Stimulated activated naive CD8-positive, alpha-beta T cell treated with anti-CD3 and anti-CD28 coated beads, Interleukin-15, Interleukin-2, amounts not matched to agents 100 ng/mL and 50 ng/mL, for 24 hours (primary cell): ENCODE results near the gene FAM204A.

ENCODE experiments used
- H3K27ac Mint-ChIP-seq: one replicate; pipeline ENCODE4 v1.8.0; 2021; ENCODE audit warnings: mild to moderate bottlenecking, mixed read lengths
- H3K27me3 Mint-ChIP-seq: one replicate; pipeline ENCODE4 v1.8.0; 2021; ENCODE audit warnings: mixed read lengths
- H3K36me3 Mint-ChIP-seq: one replicate; pipeline ENCODE4 v1.8.0; 2021; ENCODE audit warnings: low read depth, mixed read lengths
- H3K4me1 Mint-ChIP-seq: one replicate; pipeline ENCODE4 v1.8.0; 2021; ENCODE audit warnings: low read depth, mixed read lengths
- H3K4me3 Mint-ChIP-seq: one replicate; pipeline ENCODE4 v1.8.0; 2021; ENCODE audit warnings: mild to moderate bottlenecking, mixed read lengths
- H3K9me3 Mint-ChIP-seq: one replicate; pipeline ENCODE4 v1.8.0; 2021; ENCODE audit warnings: mixed read lengths

FAM204A gene

DNA sequence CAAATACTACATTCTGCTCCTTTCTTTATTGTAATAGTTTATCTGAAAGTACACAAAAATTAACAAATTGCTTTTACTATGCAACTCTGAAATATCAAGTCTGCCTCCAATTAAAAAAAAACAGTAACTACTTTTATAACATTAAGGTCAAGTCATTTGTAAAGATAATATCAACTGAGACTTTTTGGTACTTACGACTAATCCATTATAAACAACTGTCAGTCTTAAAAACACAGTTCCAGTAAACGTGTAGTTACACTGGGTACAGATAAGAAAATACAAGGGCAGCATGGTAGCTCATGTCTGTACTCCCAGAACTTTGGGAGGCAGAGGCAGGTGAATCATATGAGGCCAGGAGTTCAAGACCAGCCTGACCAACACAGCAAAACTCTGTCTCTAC is 32.2 kb downstream of the FAM204A start:
- no peak overlapping the region for H3K27ac Mint-ChIP-seq
- H3K27me3 Mint-ChIP-seq: no peaks in the 10 kb centered on the region
- peaks cover 78% of the 10 kb centered on the region for H3K36me3 Mint-ChIP-seq
- H3K9me3 Mint-ChIP-seq: no peaks in the 10 kb centered on the region
- H3K4me1 Mint-ChIP-seq: no peaks in the 10 kb centered on the region
- H3K4me3 Mint-ChIP-seq: no peak overlapping the region

DNA sequence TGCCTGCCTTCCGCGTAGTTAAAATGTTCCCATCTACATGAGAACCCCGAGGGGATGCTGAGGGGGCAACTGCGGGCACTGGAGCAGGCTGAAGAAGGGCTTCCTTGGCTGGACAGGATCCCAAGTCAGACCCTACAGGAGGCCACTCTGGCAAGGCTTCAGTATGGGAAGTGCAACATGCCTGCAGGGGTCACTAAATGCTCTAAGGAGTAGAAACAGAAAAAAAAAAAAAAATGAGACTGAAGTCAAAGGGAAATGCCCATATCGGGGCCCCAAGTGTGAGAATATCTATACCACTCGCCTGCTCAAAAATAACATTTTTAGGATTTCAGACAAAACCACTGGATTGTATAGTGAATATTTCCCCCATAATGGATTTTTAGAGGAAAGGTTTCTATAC is 33.5 kb downstream of the FAM204A start:
- Mint-ChIP-seq H3K27me3 (no peaks in the 10 kb centered on the region), H3K4me3 (no peak overlapping the region), H3K27ac (no peak overlapping the region), H3K4me1 (no peaks in the 10 kb centered on the region), H3K9me3 (no peaks in the 10 kb centered on the region), H3K36me3 (peaks cover 89% of the 10 kb centered on the region)

DNA sequence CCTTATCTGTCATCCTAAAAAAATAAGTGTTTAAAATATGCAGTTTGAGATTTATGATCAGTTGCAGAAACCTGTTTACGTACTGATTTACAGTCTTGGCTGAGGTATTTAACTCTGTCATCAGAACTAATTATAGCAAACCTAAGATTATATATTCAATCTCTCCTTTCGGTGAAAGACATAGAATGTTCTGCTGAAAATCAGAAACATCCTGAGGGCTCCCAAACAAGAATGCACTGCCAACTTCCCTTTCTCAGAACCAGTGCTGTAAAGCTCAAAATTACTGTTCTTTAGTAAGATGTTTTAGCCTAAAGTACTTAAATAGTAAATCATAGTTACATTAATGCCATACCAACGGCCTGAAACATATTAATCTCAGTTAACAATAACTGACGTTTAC is 34.3 kb downstream of the FAM204A start:
- Mint-ChIP-seq H3K27me3 (no peaks in the 10 kb centered on the region), H3K36me3 (peaks cover 81% of the 10 kb centered on the region), H3K4me3 (no peak overlapping the region), H3K9me3 (no peaks in the 10 kb centered on the region), H3K4me1 (no peaks in the 10 kb centered on the region), H3K27ac (no peak overlapping the region)

DNA sequence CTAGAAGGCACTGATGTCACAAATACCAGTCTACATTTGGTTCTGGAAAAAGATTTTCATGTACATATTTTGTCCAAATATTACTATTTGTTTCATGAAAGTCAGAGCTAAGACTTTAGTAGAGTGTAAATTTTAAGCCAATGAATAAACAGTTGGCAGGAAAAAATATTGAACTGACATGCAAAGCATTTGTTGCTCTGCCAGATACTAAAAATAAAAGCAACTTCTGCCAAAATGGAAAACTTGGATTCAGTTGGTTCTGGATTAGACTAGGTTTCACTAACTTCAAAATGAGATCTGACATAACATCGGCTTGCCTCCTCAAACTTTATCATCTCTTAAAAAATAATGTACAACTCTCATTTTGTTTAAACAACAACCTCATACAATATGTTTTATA is 34.9 kb downstream of the FAM204A start:
- H3K36me3 Mint-ChIP-seq: peaks cover 75% of the 10 kb centered on the region
- H3K4me1 Mint-ChIP-seq: no peaks in the 10 kb centered on the region
- no peaks in the 10 kb centered on the region for H3K27me3 Mint-ChIP-seq
- H3K9me3 Mint-ChIP-seq: no peaks in the 10 kb centered on the region
- H3K4me3 Mint-ChIP-seq: no peak overlapping the region
- no peak overlapping the region for H3K27ac Mint-ChIP-seq

DNA sequence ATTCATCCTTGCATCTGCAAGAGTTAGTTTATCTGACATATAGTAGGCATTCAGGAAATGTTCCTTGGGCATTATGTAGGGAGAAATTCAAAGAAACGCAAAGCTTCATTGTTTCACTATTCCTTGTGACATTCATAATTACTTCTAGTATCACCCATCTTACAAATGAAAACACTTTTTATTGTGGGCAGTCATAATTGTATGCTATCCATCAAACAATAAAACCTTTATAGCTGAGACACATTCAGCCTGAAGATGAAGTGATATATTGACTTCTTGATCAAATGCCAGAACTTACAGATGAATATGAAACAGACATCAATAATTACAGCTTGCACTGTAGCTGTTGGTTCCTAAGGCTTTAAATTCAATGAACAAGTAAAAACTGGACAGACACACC is 36.4 kb downstream of the FAM204A start:
- H3K4me3 Mint-ChIP-seq: no peak overlapping the region
- no peaks in the 10 kb centered on the region for H3K9me3 Mint-ChIP-seq
- no peaks in the 10 kb centered on the region for H3K4me1 Mint-ChIP-seq
- no peaks in the 10 kb centered on the region for H3K27me3 Mint-ChIP-seq
- H3K36me3 Mint-ChIP-seq: peaks cover 60% of the 10 kb centered on the region
- no peak overlapping the region for H3K27ac Mint-ChIP-seq

DNA sequence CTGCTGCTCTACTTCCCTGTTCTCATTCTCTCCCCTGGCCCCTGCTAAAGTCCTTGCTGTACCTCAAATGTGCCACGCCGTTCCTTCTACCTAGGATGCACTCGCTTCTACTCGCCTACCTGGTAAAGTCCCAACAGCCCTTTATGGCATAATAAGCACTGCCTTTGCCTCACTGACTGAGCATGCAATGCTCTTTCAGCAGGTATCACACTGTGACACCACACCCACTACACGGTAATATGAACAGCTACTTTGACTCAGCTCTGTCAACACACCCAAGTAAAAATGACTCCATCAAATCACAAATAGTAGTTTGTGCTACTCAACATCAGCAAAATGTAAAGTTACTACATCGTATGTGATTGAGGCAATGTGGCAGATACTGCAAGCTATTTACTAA is 37.6 kb downstream of the FAM204A start:
- peaks cover 49% of the 10 kb centered on the region for H3K36me3 Mint-ChIP-seq
- H3K27ac Mint-ChIP-seq: no peak overlapping the region
- no peak overlapping the region for H3K4me3 Mint-ChIP-seq
- H3K9me3 Mint-ChIP-seq: no peaks in the 10 kb centered on the region
- H3K4me1 Mint-ChIP-seq: no peaks in the 10 kb centered on the region
- no peaks in the 10 kb centered on the region for H3K27me3 Mint-ChIP-seq

DNA sequence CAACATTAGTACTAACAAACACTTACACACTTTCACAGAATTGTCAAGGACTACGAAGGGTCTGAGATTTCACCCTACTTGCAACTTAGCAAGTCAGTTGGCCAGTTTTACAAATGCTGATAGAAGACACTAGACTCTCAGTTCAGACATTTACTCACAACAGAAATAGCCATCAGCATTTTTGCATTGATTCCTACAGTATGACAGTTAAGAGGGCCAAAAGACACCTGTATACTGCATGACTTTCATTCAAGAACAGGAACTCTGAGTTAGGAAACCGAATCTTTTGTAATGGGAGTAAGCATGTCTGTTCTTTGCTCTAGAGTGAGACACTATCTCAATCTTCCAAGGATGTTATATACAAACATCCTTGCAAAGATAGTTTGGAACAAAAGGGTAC is 40.9 kb downstream of the FAM204A start:
- peaks cover 24% of the 10 kb centered on the region for H3K36me3 Mint-ChIP-seq
- H3K4me3 Mint-ChIP-seq: no peak overlapping the region
- no peaks in the 10 kb centered on the region for H3K4me1 Mint-ChIP-seq
- no peak overlapping the region for H3K27ac Mint-ChIP-seq
- no peaks in the 10 kb centered on the region for H3K27me3 Mint-ChIP-seq
- H3K9me3 Mint-ChIP-seq: no peaks in the 10 kb centered on the region

DNA sequence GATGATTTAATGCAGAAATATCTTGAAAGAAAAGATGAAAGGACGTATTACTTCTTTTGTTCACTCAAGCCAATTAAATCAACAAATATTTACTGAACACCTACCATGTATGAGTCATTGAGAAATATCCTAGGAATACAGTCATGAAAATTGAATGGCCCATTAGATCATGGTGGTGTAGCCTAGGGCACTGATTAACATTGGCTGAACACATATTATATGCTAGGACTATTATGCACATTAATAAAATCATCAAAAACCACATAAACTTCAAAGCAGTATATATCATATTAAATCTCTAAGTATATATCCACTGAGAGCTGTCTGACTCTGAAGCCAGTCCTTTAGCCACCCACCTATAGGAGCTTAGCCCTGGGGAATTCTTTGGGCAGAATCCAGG is 41.8 kb downstream of the FAM204A start:
- Mint-ChIP-seq H3K27me3 (no peaks in the 10 kb centered on the region), H3K4me1 (no peaks in the 10 kb centered on the region), H3K4me3 (no peak overlapping the region), H3K36me3 (peaks cover 15% of the 10 kb centered on the region), H3K9me3 (no peaks in the 10 kb centered on the region), H3K27ac (no peak overlapping the region)

DNA sequence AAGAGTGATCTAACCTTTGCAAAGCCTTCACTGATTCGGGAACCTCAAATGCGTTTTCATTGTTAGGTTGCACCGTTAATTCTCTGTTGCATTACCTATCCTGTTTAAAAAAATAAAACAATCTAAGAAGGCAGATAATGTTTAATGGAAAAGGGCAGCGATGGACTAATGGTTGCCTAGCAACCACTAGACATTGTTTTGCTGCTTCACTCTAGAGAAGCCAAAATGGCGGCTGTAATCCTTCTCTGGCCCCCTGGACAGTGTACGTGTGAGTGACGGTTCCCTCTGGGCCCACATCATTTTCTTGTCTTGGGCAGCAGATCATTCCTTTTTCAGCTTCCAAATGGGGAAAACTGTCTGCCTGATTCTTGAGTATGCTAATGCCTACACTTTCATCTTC is 43.3 kb downstream of the FAM204A start:
- peaks cover 4% of the 10 kb centered on the region for H3K27me3 Mint-ChIP-seq
- H3K36me3 Mint-ChIP-seq: peaks cover 2% of the 10 kb centered on the region
- no peak overlapping the region for H3K4me3 Mint-ChIP-seq
- H3K9me3 Mint-ChIP-seq: no peaks in the 10 kb centered on the region
- no peak overlapping the region for H3K27ac Mint-ChIP-seq
- no peaks in the 10 kb centered on the region for H3K4me1 Mint-ChIP-seq

DNA sequence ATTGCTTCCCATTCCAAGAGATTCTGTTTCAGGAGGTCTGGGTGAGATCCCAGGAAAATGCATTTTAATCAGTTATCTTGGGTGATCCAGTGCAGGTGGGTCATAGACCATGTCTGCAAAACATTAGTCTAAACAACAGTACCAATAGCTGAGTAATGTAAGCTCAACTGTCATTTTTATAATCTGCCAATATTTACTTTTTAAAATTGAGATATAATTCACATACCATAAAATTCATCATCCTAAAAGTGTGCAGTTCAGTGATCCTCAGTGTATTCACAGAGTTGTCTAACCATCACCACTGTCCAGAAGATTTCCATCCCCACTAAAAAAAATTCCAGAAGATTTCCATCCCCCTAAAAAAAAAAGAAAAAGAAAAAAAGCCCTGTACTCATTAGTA is 51.0 kb downstream of the FAM204A start:
- Mint-ChIP-seq H3K9me3 (no peaks in the 10 kb centered on the region), H3K4me3 (no peak overlapping the region), H3K36me3 (no peaks in the 10 kb centered on the region), H3K4me1 (no peaks in the 10 kb centered on the region), H3K27ac (no peak overlapping the region), H3K27me3 (peaks cover 48% of the 10 kb centered on the region)

DNA sequence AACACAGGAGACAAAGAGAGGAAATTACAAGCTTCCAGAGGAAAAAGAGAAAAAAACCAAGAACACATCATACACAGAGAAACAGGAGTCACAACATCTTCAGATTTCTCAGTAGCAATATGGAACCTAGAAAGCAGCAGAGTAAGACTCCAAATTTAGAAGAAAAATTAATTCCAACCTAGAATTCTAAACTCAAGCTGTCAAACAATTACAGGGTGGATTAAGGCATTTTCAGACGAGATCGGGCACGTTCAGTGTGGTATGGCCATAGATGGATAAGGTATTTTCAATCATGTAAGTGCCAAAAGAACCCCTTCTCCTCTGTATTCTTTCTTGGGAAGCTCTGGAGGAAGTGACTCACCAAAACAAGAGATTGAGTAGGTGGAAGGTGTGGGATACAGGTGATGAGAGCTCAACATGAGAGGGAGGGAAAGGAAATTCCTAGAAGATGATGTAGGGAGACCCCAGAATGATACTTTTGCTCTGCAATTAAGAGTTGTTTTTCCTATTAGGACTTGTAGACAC is 51.6 kb downstream of the FAM204A start:
- Mint-ChIP-seq H3K4me1 (no peaks in the 10 kb centered on the region), H3K4me3 (no peak overlapping the region), H3K9me3 (no peaks in the 10 kb centered on the region), H3K36me3 (no peaks in the 10 kb centered on the region), H3K27me3 (peaks cover 48% of the 10 kb centered on the region), H3K27ac (no peak overlapping the region)

DNA sequence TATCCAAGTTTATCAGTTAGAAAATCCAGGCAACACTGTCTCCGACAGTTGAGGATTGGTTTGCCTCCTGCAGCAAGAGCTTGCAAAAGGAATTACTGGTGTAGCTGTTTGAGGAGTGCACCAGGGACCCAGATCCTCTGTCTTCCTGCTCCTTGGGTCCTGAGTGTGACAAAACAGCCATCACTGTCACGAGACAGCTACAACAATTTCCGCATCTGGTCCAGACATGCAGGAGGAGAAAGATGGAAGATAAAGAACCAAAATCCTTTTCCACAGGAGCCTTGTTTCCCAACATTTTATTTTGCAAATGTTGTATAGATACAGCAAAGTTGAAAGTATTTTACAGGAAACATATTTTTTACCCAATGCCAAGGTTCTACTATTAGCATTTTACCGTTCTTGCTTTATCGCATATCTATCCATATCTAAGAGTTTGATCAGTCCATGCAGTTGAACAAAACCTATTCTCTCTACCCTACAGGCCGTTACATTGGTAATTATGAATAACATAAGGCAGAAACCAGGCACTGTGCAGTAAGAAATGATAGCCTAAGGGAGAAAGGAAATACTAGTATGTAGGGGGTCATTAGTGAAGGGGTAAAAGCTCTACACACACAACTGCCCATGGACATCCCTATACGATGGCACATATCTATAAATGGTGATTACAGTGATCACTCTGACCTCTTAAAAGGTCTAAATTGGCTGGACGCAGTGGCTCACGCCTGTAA is 54.9 kb downstream of the FAM204A start:
- no peak overlapping the region for H3K4me3 Mint-ChIP-seq
- no peaks in the 10 kb centered on the region for H3K4me1 Mint-ChIP-seq
- H3K27ac Mint-ChIP-seq: no peak overlapping the region
- no peaks in the 10 kb centered on the region for H3K9me3 Mint-ChIP-seq
- peaks cover 46% of the 10 kb centered on the region for H3K27me3 Mint-ChIP-seq
- H3K36me3 Mint-ChIP-seq: no peaks in the 10 kb centered on the region

DNA sequence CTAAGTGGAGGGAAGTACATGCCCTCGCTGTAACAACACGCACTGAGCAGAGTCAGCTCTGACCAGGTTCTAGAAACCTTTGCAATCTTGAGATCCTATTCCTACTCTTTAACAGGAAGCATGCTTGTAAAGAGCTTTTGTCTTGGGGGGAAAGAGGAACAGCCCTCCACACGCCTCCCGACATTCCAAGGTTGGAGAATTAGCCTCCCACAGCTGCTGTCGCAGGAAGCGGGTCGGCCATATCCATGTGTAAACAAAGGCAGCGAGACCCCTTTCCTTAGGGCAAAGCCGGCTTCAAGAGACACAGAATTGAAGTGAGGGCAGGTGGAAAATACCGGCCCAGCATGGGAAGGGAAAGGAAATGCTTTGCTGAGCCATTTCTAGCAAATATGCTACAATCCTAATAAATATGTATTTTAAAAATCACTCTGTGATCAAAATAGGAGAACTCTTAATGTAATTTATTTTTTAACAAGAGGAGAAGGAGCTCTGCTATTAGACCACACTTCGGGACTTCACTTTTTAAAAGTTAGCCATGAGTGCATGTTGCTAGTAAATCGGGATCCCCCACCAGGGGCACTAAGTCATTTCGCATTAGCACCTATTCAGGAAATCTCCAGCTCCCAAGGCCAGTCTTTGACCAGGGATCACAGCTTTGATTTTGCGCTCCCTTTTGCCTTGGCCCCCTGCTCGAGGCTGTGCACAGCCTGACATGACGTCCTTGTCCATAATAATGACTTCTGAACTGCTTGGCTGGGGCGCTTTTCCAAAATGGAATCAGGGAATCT is 55.9 kb downstream of the FAM204A start:
- no peaks in the 10 kb centered on the region for H3K9me3 Mint-ChIP-seq
- H3K4me1 Mint-ChIP-seq: no peaks in the 10 kb centered on the region
- no peak overlapping the region for H3K4me3 Mint-ChIP-seq
- H3K27me3 Mint-ChIP-seq: peaks cover 39% of the 10 kb centered on the region
- no peak overlapping the region for H3K27ac Mint-ChIP-seq
- H3K36me3 Mint-ChIP-seq: no peaks in the 10 kb centered on the region

DNA sequence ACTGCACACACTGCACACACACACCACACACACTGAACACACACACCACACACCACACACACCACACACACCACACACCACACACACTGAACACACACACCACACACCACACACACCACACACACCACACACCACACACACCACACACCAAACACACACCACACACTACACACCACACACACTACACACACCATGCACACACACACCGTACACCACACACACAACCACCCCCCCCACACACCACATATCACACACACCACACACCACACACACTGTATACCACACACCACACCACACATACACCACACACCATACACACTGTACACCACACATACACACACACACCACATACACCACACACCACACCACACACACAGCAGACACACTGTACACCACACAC is 59.5 kb downstream of the FAM204A start:
- Mint-ChIP-seq H3K9me3 (peaks cover 3% of the 10 kb centered on the region), H3K27ac (no peak overlapping the region), H3K36me3 (no peaks in the 10 kb centered on the region), H3K4me1 (no peaks in the 10 kb centered on the region), H3K27me3 (peaks cover 22% of the 10 kb centered on the region), H3K4me3 (no peak overlapping the region)

DNA sequence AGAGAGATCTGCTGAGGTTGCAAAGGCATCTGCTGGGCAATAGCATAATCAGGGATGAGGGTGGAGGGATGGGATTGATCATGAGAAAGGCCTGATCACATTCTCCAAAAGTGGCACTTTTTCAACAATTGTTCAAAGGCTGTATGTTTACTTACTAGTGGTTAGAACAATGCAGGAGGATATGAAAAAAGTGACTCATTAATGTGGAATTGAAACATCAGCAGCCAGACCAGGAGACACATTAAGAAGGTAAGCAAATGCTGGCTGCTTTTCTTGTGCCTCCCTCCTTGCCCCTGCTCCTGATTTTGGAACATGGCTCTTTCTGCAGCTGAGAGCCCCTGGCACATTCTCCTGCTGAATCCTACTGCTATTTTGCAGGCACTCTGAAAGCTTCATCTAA is 63.5 kb downstream of the FAM204A start:
- Mint-ChIP-seq H3K36me3 (no peaks in the 10 kb centered on the region), H3K4me1 (no peaks in the 10 kb centered on the region), H3K9me3 (peaks cover 3% of the 10 kb centered on the region), H3K27me3 (peaks cover 2% of the 10 kb centered on the region), H3K27ac (no peak overlapping the region), H3K4me3 (no peak overlapping the region)
